Hematopoietic multipotent progenitor cell treated with erythropoietin and hydrocortisone succinate and interleukin-3 and kit ligand, for 17 days (in vitro differentiated cells): ENCODE measurements around the gene LYST.

Experiments used
- DNase-seq: peaks from one replicate; pipeline ENCODE4 v3.0.0-alpha.2; 2015; ENCODE audit warnings: low spot score

The LYST gene

GRCh38 chr1:235887676-235888075 is 21.0 kb upstream of the LYST start:
- no peak for DNase-seq

- no peak for DNase-seq
Observed at GRCh38 chr1:235885655-235886262, 19.1 kb upstream of the LYST start.

- DNase-seq: no peak
Observed at GRCh38 chr1:235883261-235883927, 16.7 kb upstream of the LYST start.

GRCh38 chr1:235882816-235883215 is 16.1 kb upstream of the LYST start:
- no peak for DNase-seq

- DNase-seq: no peak
Observed at GRCh38 chr1:235881930-235882700, 15.4 kb upstream of the LYST start.

GRCh38 chr1:235878082-235878811 is 11.5 kb upstream of the LYST start:
- DNase-seq: no peak

- no peak for DNase-seq
Observed at GRCh38 chr1:235876402-235876841, 9.7 kb upstream of the LYST start.

- no peak for DNase-seq
Observed at GRCh38 chr1:235875036-235875597, 8.4 kb upstream of the LYST start.

GRCh38 chr1:235874261-235874660 is 7.6 kb upstream of the LYST start:
- no peak for DNase-seq

GRCh38 chr1:235873571-235873970 is 6.9 kb upstream of the LYST start:
- DNase-seq: no peak

- DNase-seq: no peak
Observed at GRCh38 chr1:235873045-235873444, 6.3 kb upstream of the LYST start.

GRCh38 chr1:235872270-235872669 is 5.6 kb upstream of the LYST start:
- no peak for DNase-seq

GRCh38 chr1:235867903-235868469 is 1.3 kb upstream of the LYST start:
- DNase-seq: no peak

GRCh38 chr1:235866913-235867845 is 473 bp upstream of the LYST start:
- peak; percentile 99 for DNase-seq

- no peak for DNase-seq
Observed at GRCh38 chr1:235865565-235866204, 1.0 kb downstream of the LYST start.

- DNase-seq: peak; percentile 12
Observed at GRCh38 chr1:235864931-235865525, 1.7 kb downstream of the LYST start.

- DNase-seq: no peak
Observed at GRCh38 chr1:235864469-235864868, 2.2 kb downstream of the LYST start.

- DNase-seq: no peak
Observed at GRCh38 chr1:235863699-235864093, 3.0 kb downstream of the LYST start.

- DNase-seq: no peak
Observed at GRCh38 chr1:235861857-235862256, 4.8 kb downstream of the LYST start.

GRCh38 chr1:235860829-235861228 is 5.9 kb downstream of the LYST start:
- DNase-seq: no peak
